IMR-90 (cell line): ENCODE measurements around the gene E4F1. TPM values are rescaled to one million over a fixed set of nuclear protein-coding genes. Genes with fewer than 3 reads are reported as not detected.

Experiments used
- ATAC-seq: fragments of 200-7000 bp; cut with Tn5 transposase; 2 replicates; pipeline ENCODE4 v1.9.1; 2020; ENCODE audit warnings: low read depth, mild to moderate bottlenecking, moderate library complexity
- BruUV-seq: library from RNA; stranded (reverse); fragments of 400-500 nt; replicated peaks from 2 replicates; lab custom pipeline; 2021; lab: Mats Ljungman, UMichigan
- CTCF ChIA-PET: fragments of 300-600 bp; formaldehyde crosslinking; extraction: SDS; loops from one replicate; lab custom pipeline; 2021; ENCODE audit warnings: antibody characterized with exemption; lab: Yijun Ruan, JAX
- POLR2A ChIA-PET: fragments of 300-600 bp; sonication (Branson Sonifier 250); formaldehyde crosslinking; loops from one replicate; lab custom pipeline; 2022; ENCODE audit warnings: antibody characterized with exemption; ENCODE audit not compliant: unreplicated experiment; lab: Charles Lee
- DNase-seq: peaks from one replicate; pipeline ENCODE4 v3.0.0; 2013
- H2AFZ ChIP-seq: replicated peaks from 2 replicates; pipeline ENCODE3; 2013; ENCODE audit warnings: low read length, mild to moderate bottlenecking; ENCODE audit not compliant: poor library complexity
- H2AK5ac ChIP-seq: 2 replicates; pipeline ENCODE4 v1.6.1; 2013; ENCODE audit warnings: low read depth, low read length, inconsistent platforms
- H2AK9ac ChIP-seq: replicated peaks from 2 replicates; pipeline ENCODE3; 2013; ENCODE audit warnings: mild to moderate bottlenecking, low read depth, low read length, moderate library complexity; ENCODE audit not compliant: poor library complexity
- H2BK120ac ChIP-seq: 2 replicates; pipeline ENCODE4 v1.6.1; 2013; ENCODE audit warnings: low read depth, low read length, inconsistent platforms
- H2BK15ac ChIP-seq: 3 replicates; pipeline ENCODE4 v1.6.1; 2013; ENCODE audit warnings: low read depth, low read length, inconsistent platforms
- H2BK20ac ChIP-seq: 2 replicates; pipeline ENCODE4 v1.6.1; 2013; ENCODE audit warnings: low read depth, mild to moderate bottlenecking, inconsistent platforms, low read length, moderate library complexity
- H2BK5ac ChIP-seq: 2 replicates; pipeline ENCODE4 v1.6.1; 2013; ENCODE audit warnings: mild to moderate bottlenecking, low read depth, low read length, inconsistent platforms; ENCODE audit not compliant: poor library complexity, severe bottlenecking
- H3K14ac ChIP-seq: replicated peaks from 2 replicates; pipeline ENCODE4 v1.6.1; 2013; ENCODE audit warnings: low read depth, low read length, inconsistent platforms
- H3K18ac ChIP-seq: 2 replicates; pipeline ENCODE4 v1.6.1; 2013; ENCODE audit warnings: low read depth, low read length, control low read depth
- H3K23ac ChIP-seq: 2 replicates; pipeline ENCODE4 v1.6.1; 2013; ENCODE audit warnings: low read depth, low read length, inconsistent platforms
- H3K27ac ChIP-seq: 2 replicates; pipeline ENCODE4 v1.5.1; 2013; ENCODE audit warnings: mild to moderate bottlenecking, control low read depth, low read length; ENCODE audit not compliant: insufficient read depth
- H3K27me3 ChIP-seq: 2 replicates; pipeline ENCODE4 v1.6.1; 2013; ENCODE audit warnings: low read length; ENCODE audit not compliant: control insufficient read depth, insufficient read depth
- H3K36me3 ChIP-seq: 2 replicates; pipeline ENCODE4 v1.6.1; 2013; ENCODE audit warnings: low read length, mixed read lengths; ENCODE audit not compliant: control insufficient read depth, insufficient read depth
- H3K4ac ChIP-seq: 2 replicates; pipeline ENCODE4 v1.6.1; 2013; ENCODE audit warnings: low read depth, low read length, inconsistent platforms
- H3K4me1 ChIP-seq: 2 replicates; pipeline ENCODE4 v1.6.1; 2013; ENCODE audit warnings: low read length, mixed read lengths; ENCODE audit not compliant: control insufficient read depth, insufficient read depth
- H3K4me2 ChIP-seq: 2 replicates; pipeline ENCODE4 v1.6.1; 2013; ENCODE audit warnings: low read depth, mild to moderate bottlenecking, control low read depth, low read length, moderate library complexity
- H3K4me3 ChIP-seq: 2 replicates; pipeline ENCODE4 v1.5.1; 2013; ENCODE audit warnings: low read depth, mild to moderate bottlenecking, control low read depth, low read length, moderate library complexity; ENCODE audit not compliant: insufficient read depth
- H3K56ac ChIP-seq: 2 replicates; pipeline ENCODE4 v1.6.1; 2013; ENCODE audit warnings: low read length, inconsistent platforms; ENCODE audit not compliant: insufficient read depth; ENCODE audit errors: extremely low read depth
- H3K79me1 ChIP-seq, 2 experiments: 2 replicates each; pipeline ENCODE4 v1.6.1; 2013; ENCODE audit warnings: low read length in 2 of 2, inconsistent platforms in 1 of 2, low read depth in 1 of 2
- H3K9ac ChIP-seq: 2 replicates; pipeline ENCODE4 v1.6.1; 2013; ENCODE audit warnings: low read depth, low read length, control low read depth
- H3K9me1 ChIP-seq: 2 replicates; pipeline ENCODE4 v1.6.1; 2013; ENCODE audit warnings: low read length, inconsistent platforms; ENCODE audit not compliant: insufficient read depth
- H3K9me3 ChIP-seq: 2 replicates; pipeline ENCODE4 v1.6.1; 2013; ENCODE audit warnings: low read length; ENCODE audit not compliant: control insufficient read depth, insufficient read depth
- H4K20me1 ChIP-seq: 2 replicates; pipeline ENCODE4 v1.6.1; 2013; ENCODE audit warnings: low read length, inconsistent platforms; ENCODE audit not compliant: insufficient read depth
- H4K5ac ChIP-seq: 2 replicates; pipeline ENCODE4 v1.6.1; 2013; ENCODE audit warnings: mild to moderate bottlenecking, low read depth, low read length, control low read depth
- H4K8ac ChIP-seq, 2 experiments: 2 replicates each; pipeline ENCODE4 v1.6.1; 2013; ENCODE audit warnings: low read depth in 2 of 2, low read length in 2 of 2, control low read depth in 1 of 2, inconsistent platforms in 1 of 2
- H4K91ac ChIP-seq: 2 replicates; pipeline ENCODE4 v1.6.1; 2013; ENCODE audit warnings: low read depth, low read length, inconsistent platforms; ENCODE audit not compliant: insufficient read depth
- CEBPB ChIP-seq: IDR thresholded peaks from 2 replicates; pipeline ENCODE4 v1.6.1; 2012; ENCODE audit warnings: low read depth, low read length, improper control_type of control experiment
- CHD1 ChIP-seq: IDR thresholded peaks from 2 replicates; pipeline ENCODE4 v1.6.1; 2012; ENCODE audit warnings: low read depth, low read length, improper control_type of control experiment
- ELK1 ChIP-seq: fragments of 150-350 bp; IDR thresholded peaks from 2 replicates; pipeline ENCODE4 v1.6.1; 2016; ENCODE audit warnings: low read depth, mild to moderate bottlenecking, low read length, moderate library complexity, borderline replicate concordance
- FOS ChIP-seq: fragments of 150-350 bp; IDR thresholded peaks from 2 replicates; pipeline ENCODE4 v1.6.1; 2016; ENCODE audit warnings: low read depth, low read length
- MAFK ChIP-seq: IDR thresholded peaks from 2 replicates; pipeline ENCODE4 v1.6.1; 2012; ENCODE audit warnings: low read depth, low read length, improper control_type of control experiment
- MAZ ChIP-seq: IDR thresholded peaks from 2 replicates; pipeline ENCODE4 v1.6.1; 2012; ENCODE audit warnings: low read depth, mild to moderate bottlenecking, low read length, improper control_type of control experiment, moderate library complexity, borderline replicate concordance
- MXI1 ChIP-seq: IDR thresholded peaks from 2 replicates; pipeline ENCODE4 v1.6.1; 2012; ENCODE audit warnings: low read depth, mild to moderate bottlenecking, low read length, moderate library complexity, borderline replicate concordance
- NFE2L2 ChIP-seq: fragments of 150-350 bp; IDR thresholded peaks from 2 replicates; pipeline ENCODE4 v1.6.1; 2016; ENCODE audit warnings: low read depth, mild to moderate bottlenecking, low read length
- POLR2A ChIP-seq: IDR thresholded peaks from 2 replicates; pipeline ENCODE4 v1.6.1; 2012; ENCODE audit warnings: mild to moderate bottlenecking, low read depth, low read length
- RFX5 ChIP-seq: IDR thresholded peaks from 2 replicates; pipeline ENCODE4 v1.8.0; 2012; ENCODE audit warnings: low read depth, mild to moderate bottlenecking, low read length, moderate library complexity
- SMC3 ChIP-seq: fragments of 150-350 bp; IDR thresholded peaks from 2 replicates; pipeline ENCODE4 v1.6.1; 2016; ENCODE audit warnings: low read depth, mild to moderate bottlenecking, antibody characterized with exemption, low read length, moderate library complexity
- USF2 ChIP-seq: fragments of 150-350 bp; IDR thresholded peaks from 2 replicates; pipeline ENCODE4 v1.6.1; 2017; ENCODE audit warnings: mild to moderate bottlenecking, antibody characterized with exemption, low read length, low read depth
- WGBS, 2 experiments: methylation state at CpG; one replicate each; pipeline versions ENCODE4 v1.1.5 to v1.1.7; 2013; ENCODE audit warnings: missing lambda C conversion rate in 2 of 2; ENCODE audit not compliant: insufficient read length in 1 of 2; ENCODE audit errors: extremely low coverage in 2 of 2; 5-methylcytosine and 5-hydroxymethylcytosine counted together
- dilution Hi-C: fragments of 300-500 bp; cut with HindIII; formaldehyde crosslinking; loops from one replicate; pipeline ENCODE4 v1.14.3; 2018; ENCODE audit warnings: low sequenced_read_pairs; ENCODE audit not compliant: unreplicated experiment
- in situ Hi-C: fragments of 300-500 bp; cut with MboI; formaldehyde crosslinking; loops from 3 replicates; pipeline ENCODE4 v1.14.3; 2019; ENCODE audit warnings: low sequenced_read_pairs, inconsistent platforms, mixed read lengths
- intact Hi-C: fragments of 100-400 bp; cut with micrococcal nuclease; formaldehyde crosslinking; loops from 2 replicates; pipeline ENCODE4 v1.10.0; 2022
- polyA plus RNA-seq, 3 experiments: library from polyadenylated mRNA; depleted of rRNA; stranded (reverse); fragments of >200 nt; gene quantifications; 2 replicates each; pipeline ENCODE4 v1.2.3, GENCODE V29; 2012; ENCODE audit warnings: low replicate concordance in 1 of 3
- total RNA-seq: library from RNA; depleted of rRNA; stranded (reverse); fragments of >200 nt; gene quantifications from 2 replicates; pipeline ENCODE4 v1.2.3, GENCODE V29; 2012

Gene E4F1
- total and polyA plus RNA-seq, 2 of the 4 experiments (the other 2 are of a cell fraction) = 13.1 to 33.0 TPM

GRCh38 chr16:2196981-2197511 lies 26.3 kb upstream of the E4F1 start:
- Histone ChIP-seq H2AFZ (peak overlapping the region; percentile 79), H2AK9ac (no peak overlapping the region), H2BK5ac (no peak overlapping the region), H4K5ac (no peak overlapping the region), H3K14ac (no peak overlapping the region), H2AK5ac (no peak overlapping the region), H3K4me1 (no peaks in the 10 kb centered on the region), H3K9me1 (no peaks in the 10 kb centered on the region), H3K56ac (no peak overlapping the region), H3K4ac (no peak overlapping the region), H3K79me1 (no peaks in the 10 kb centered on the region), H3K27ac (no peak overlapping the region), H4K20me1 (no peaks in the 10 kb centered on the region; the same call in 1 of the 2 replicates), H4K8ac (no peak overlapping the region), H3K4me2 (no peak overlapping the region), H2BK15ac (no peak overlapping the region), H3K27me3 (peaks cover 67% of the 10 kb centered on the region), H3K23ac (no peak overlapping the region), H3K4me3 (no peak overlapping the region), H3K9me3 (no peaks in the 10 kb centered on the region), H3K36me3 (no peaks in the 10 kb centered on the region), H4K91ac (no peak overlapping the region), H2BK20ac (no peak overlapping the region), H2BK120ac (no peak overlapping the region), H3K18ac (no peak overlapping the region), H3K9ac (no peak overlapping the region)
- ChIA-PET POLR2A (no interaction called here), CTCF (no interaction called here)
- intact Hi-C loops = no loop called here
- no peak for DNase-seq
- BruUV-seq = no TSS peak
- dilution Hi-C loops = no loop called here
- in situ Hi-C loops = no loop called here
- 40% methylated on average over 2 of the region's 32 CpGs; no CpG with 5 or more reads in 1 of the 2 experiments for WGBS, 2 experiments
- no peak for ATAC-seq
- no peak for TF ChIP-seq ELK1
- no peak for TF ChIP-seq USF2
- no peak for TF ChIP-seq CHD1
- TF ChIP-seq NFE2L2 = no peak
- TF ChIP-seq POLR2A = no peak
- TF ChIP-seq MAZ = no peak
- TF ChIP-seq MAFK = no peak
- no peak for TF ChIP-seq CEBPB
- TF ChIP-seq RFX5 = no peak
- no peak for TF ChIP-seq SMC3
- no peak for TF ChIP-seq MXI1
- TF ChIP-seq FOS = no peak
